Right lobe of liver (tissue), 6 donors: Measurements from ENCODE around the gene FILIP1L. TPM values are rescaled to one million over a fixed set of nuclear protein-coding genes. Genes with fewer than 3 reads are reported as not detected.

Experiments used
- ATAC-seq, 4 donors: fragments of 200-7000 bp; cut with Tn5 transposase; one replicate each; pipeline ENCODE4 v1.9.1; 2020; ENCODE audit warnings: mild to moderate bottlenecking in 4 of 4, moderate library complexity in 4 of 4
- DNase-seq, 3 donors: peaks; one replicate each; pipeline ENCODE4 v3.0.0-alpha.2; 2020
- H3K27ac ChIP-seq, 3 donors: fragments of 200-600 bp; one replicate each; pipeline ENCODE4 v1.8.0; 2022
- H3K27me3 ChIP-seq, 2 donors: fragments of 200-600 bp; one replicate each; pipeline ENCODE4 v1.8.0; 2022
- H3K36me3 ChIP-seq, 4 donors: fragments of 200-600 bp; sonication (generic) in 1 of 4; one replicate each; pipeline versions ENCODE4 v1.5.1 to v1.8.0; 2017 to 2022; ENCODE audit warnings: control low read depth in 1 of 4
- H3K4me1 ChIP-seq, 4 donors: fragments of 200-600 bp; sonication (generic) in 1 of 4; one replicate each; pipeline versions ENCODE4 v1.5.1 to v1.8.0; 2017 to 2022; ENCODE audit warnings: control low read depth in 1 of 4
- H3K4me3 ChIP-seq, 3 donors: fragments of 200-600 bp; one replicate each; pipeline ENCODE4 v1.8.0; 2022
- H3K9me3 ChIP-seq, 4 donors: fragments of 200-600 bp; sonication (generic) in 1 of 4; one replicate each; pipeline versions ENCODE4 v1.5.1 to v1.8.0; 2017 to 2022; ENCODE audit warnings: control low read depth in 1 of 4
- POLR2A ChIP-seq: fragments of 450-650 bp; IDR thresholded peaks from one replicate; pipeline ENCODE4 v1.6.1; 2017; ENCODE audit warnings: antibody characterized with exemption, mild to moderate bottlenecking
- WGBS: methylation state at CpG from one replicate; pipeline ENCODE4 v1.1.6; 2018; ENCODE audit warnings: low coverage, low lambda C conversion rate; ENCODE audit not compliant: insufficient coverage; ENCODE audit errors: missing lambda C conversion rate; 5-methylcytosine and 5-hydroxymethylcytosine counted together
- intact Hi-C, 2 donors: fragments of 100-400 bp; cut with DNase I; formaldehyde crosslinking; loops; one replicate each; pipeline versions ENCODE4 v1.11.2 to v1.14.1; 2022
- total RNA-seq, 6 experiments: library from RNA; depleted of rRNA in 2 of 6; stranded (reverse); fragments of >200 nt in 2 of 6; fragmentation: NEBNext Ultra II Directional in 3 of 6; extraction: Animal tissue kit (Norgen Biotek cat#: 25700) in 3 of 6; gene quantifications; one replicate each; pipeline versions ENCODE4 v1.1.0 to v1.2.4, GENCODE V29; 2016 to 2023
- TF ChIP-seq, protein P1 (sequence below), 4 donors: fragments of 200-600 bp in 3 of 4; fragments of 450-650 bp in 1 of 4; IDR thresholded peaks; one replicate each; pipeline versions ENCODE4 v1.5.1 to v1.8.0; 2016 to 2022; ENCODE audit warnings: antibody characterized with exemption in 4 of 4, mild to moderate bottlenecking in 2 of 4
- donor health status: DM: no; HTN: yes; CAD: no.
- donor health status: DM: no; HTN: no; CAD: no.
- donor health status: DM: no; HTN: no; CAD: no.
- donor health status: DM: no; HTN: yes; CAD: no.
- donor health status: DM: no; HTN: yes; CAD: no.

Gene FILIP1L
- total RNA-seq, 6 experiments from 2014 or later = 0.97 to 10.8 (median 3.6) TPM

DNA sequence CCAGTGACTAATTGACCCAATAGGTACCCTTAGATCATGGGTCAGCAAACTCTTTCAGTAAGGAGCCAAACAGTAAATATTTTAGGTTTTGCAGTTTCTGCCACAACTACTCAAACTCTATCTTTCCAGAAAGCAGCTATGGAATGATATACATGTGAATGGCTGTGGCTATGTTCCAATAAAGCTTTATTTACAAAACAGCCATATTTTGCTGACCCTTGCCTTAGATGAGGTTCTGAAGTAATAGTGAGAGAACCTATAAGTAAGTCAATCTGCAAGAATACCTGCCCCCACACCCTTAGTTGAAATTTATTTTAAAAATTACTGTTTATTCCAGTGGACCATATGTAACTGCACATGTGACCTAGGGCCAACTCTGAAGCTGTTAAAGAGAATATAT, 162.6 kb downstream of the FILIP1L start:
- ATAC-seq (no peak), DNase-seq (no peak)
- Histone ChIP-seq H3K4me1 (peaks cover 0 to 22% (median 10%) of the 10 kb centered on the region in 4 donors), H3K9me3 (no peaks in the 10 kb centered on the region), H3K36me3 (no peaks in the 10 kb centered on the region), H3K4me3 (no peak overlapping the region), H3K27me3 (no peaks in the 10 kb centered on the region), H3K27ac (no peak overlapping the region)
- no peak for TF ChIP-seq POLR2A
- TF ChIP-seq, protein P1, sequence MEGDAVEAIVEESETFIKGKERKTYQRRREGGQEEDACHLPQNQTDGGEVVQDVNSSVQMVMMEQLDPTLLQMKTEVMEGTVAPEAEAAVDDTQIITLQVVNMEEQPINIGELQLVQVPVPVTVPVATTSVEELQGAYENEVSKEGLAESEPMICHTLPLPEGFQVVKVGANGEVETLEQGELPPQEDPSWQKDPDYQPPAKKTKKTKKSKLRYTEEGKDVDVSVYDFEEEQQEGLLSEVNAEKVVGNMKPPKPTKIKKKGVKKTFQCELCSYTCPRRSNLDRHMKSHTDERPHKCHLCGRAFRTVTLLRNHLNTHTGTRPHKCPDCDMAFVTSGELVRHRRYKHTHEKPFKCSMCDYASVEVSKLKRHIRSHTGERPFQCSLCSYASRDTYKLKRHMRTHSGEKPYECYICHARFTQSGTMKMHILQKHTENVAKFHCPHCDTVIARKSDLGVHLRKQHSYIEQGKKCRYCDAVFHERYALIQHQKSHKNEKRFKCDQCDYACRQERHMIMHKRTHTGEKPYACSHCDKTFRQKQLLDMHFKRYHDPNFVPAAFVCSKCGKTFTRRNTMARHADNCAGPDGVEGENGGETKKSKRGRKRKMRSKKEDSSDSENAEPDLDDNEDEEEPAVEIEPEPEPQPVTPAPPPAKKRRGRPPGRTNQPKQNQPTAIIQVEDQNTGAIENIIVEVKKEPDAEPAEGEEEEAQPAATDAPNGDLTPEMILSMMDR (IDR thresholded peaks at IDR 0.05) = no peak
- intact Hi-C loops = no loop called here

DNA sequence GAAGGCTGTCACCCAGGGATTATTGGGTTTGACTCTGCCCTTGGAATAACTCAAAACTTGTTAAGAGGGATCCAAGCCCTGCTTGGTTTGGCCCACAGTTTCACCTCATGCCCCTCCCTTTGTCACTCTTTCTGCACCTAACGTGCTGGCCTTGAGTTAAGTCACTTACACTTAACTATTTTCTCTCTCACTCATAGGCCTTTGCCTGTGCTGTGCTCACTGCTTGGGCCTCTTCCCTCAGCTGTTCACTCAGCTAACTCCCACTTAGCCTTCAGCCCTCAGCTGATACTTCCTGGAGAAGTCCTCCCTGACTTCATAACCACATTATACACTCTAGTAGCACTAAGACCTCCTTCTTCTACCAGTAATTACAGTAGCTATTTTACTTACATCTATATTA, 163.4 kb downstream of the FILIP1L start:
- H3K4me1 ChIP-seq = peaks cover 0 to 14% (median 7%) of the 10 kb centered on the region in 4 donors
- H3K9me3 ChIP-seq = no peaks in the 10 kb centered on the region
- no peak for DNase-seq
- no peak for ATAC-seq
- H3K4me3 ChIP-seq = no peak overlapping the region
- H3K27ac ChIP-seq = no peak overlapping the region
- TF ChIP-seq, protein P1 (IDR thresholded peaks at IDR 0.05) = no peak
- TF ChIP-seq POLR2A = no peak
- 43% methylated on average over 1 of the region's 1 CpG for WGBS
- no peaks in the 10 kb centered on the region for H3K27me3 ChIP-seq
- intact Hi-C loops = no loop called here
- H3K36me3 ChIP-seq = no peaks in the 10 kb centered on the region

DNA sequence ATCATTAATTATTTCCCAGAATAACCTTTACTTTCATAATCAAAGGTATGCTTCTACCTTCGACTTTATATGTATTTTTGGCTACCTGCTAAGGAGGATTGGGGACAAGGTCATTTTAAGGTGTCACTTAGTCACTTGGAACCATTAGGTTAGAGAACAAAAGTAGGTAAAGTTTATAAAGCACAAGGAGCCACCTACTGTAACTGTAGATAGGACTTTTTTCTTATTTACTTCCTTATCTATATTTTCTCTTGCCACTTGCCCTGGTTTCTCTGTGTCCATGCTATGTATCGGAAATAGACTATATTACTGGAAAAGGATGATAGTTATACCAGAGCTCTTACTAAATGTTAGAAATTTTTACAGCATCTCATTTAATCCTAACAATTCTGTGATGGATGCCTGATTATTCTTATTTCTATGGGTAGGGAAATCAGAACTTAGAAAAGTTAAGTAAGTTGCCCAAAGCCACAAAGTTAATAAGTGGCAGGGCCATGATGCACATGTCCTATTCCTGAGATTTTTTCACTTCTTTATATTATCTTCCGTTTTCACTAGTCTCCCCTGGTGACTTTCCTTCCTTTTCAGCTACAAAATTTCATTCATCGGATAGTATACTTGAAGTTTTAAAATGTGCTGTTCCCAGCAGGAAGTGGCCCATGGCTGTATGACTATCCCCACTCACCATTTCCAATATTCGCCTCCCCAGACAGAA, 164.2 kb downstream of the FILIP1L start:
- intact Hi-C loops = no loop called here
- no peak for TF ChIP-seq POLR2A
- TF ChIP-seq, protein P1 (IDR thresholded peaks at IDR 0.05) = no peak
- H3K4me3 ChIP-seq = no peak overlapping the region
- H3K4me1 ChIP-seq = peaks cover 0 to 9% (median 3%) of the 10 kb centered on the region in 4 donors
- WGBS = 76% methylated on average over 4 of the region's 5 CpGs
- H3K36me3 ChIP-seq = no peaks in the 10 kb centered on the region
- H3K9me3 ChIP-seq = no peaks in the 10 kb centered on the region
- no peaks in the 10 kb centered on the region for H3K27me3 ChIP-seq
- ATAC-seq (no peak), DNase-seq (no peak)
- H3K27ac ChIP-seq = no peak overlapping the region

DNA sequence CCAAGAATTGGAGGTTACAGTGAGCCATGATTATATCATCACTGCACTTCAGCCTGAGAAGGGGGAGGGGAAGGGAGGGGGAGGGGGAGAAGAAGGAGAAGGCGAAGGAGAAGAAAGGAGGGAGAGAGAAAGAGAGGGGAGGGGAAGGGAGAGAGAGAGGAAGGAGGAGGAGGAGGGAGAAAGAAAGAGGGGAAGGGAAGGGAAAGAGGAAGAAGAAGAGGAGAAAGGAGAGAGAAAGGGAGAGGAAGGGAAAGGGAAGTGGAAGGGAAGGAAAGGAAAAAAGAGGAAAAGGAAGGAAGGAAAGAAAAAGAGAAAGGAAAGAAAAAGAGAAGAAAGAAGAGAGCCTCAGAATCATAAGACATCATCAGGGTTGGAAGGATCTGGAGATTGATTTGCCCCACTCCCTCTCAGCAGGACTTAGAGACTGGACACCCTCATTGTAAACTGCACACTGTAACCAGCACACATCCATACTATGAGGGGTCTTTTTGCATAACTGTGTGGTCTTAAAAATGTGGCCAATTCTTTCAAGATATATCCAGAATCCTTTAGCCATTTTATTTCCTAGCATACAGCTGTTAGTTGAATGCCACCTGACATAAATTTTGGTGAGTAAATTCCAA, 165.7 kb downstream of the FILIP1L start:
- Histone ChIP-seq H3K4me3 (no peak overlapping the region), H3K9me3 (no peaks in the 10 kb centered on the region), H3K27me3 (no peaks in the 10 kb centered on the region), H3K36me3 (no peaks in the 10 kb centered on the region), H3K4me1 (no peaks in the 10 kb centered on the region), H3K27ac (no peak overlapping the region)
- DNase-seq (no peak), ATAC-seq (no peak)
- 88% methylated on average over 1 of the region's 1 CpG for WGBS
- TF ChIP-seq, protein P1 (IDR thresholded peaks at IDR 0.05) = no peak
- no peak for TF ChIP-seq POLR2A
- intact Hi-C loops = no loop called here
